HepG2 (cell line): ENCODE measurements around the gene SLC2A5. TPM values are rescaled to one million over a fixed set of nuclear protein-coding genes. Genes with fewer than 3 reads are reported as not detected.

Experiments
- CCDC6 ChIP-seq: sonication (generic); formaldehyde crosslinking; IDR thresholded peaks from 2 replicates; pipeline ENCODE4 v1.8.1; 2022; ENCODE audit warnings: mild to moderate bottlenecking, missing genetic modification reagents, moderate library complexity
- ETS1 ChIP-seq: sonication (generic); formaldehyde crosslinking; IDR thresholded peaks from 2 replicates; pipeline ENCODE4 v1.4.0; 2020; ENCODE audit warnings: missing genetic modification reagents
- ETV5 ChIP-seq: IDR thresholded peaks from 2 replicates; pipeline ENCODE4 v1.6.1; 2018; ENCODE audit warnings: missing biosample characterization, missing genetic modification reagents, inconsistent platforms, borderline replicate concordance
- GABPB1 ChIP-seq: IDR thresholded peaks from 2 replicates; pipeline ENCODE4 v1.6.1; 2016; ENCODE audit warnings: mild to moderate bottlenecking, missing genetic modification reagents, moderate library complexity, missing compliant biosample characterization
- GPN1 ChIP-seq: sonication (generic); formaldehyde crosslinking; IDR thresholded peaks from 2 replicates; pipeline ENCODE4 v1.5.1; 2020; ENCODE audit warnings: missing genetic modification reagents, borderline replicate concordance
- GTF2F1 ChIP-seq: fragments of 150-350 bp; IDR thresholded peaks from 2 replicates; pipeline ENCODE4 v1.6.1; 2014; ENCODE audit warnings: low read length
- MEIS1 ChIP-seq: sonication (generic); formaldehyde crosslinking; IDR thresholded peaks from 2 replicates; pipeline ENCODE4 v1.9.0; 2021; ENCODE audit warnings: mild to moderate bottlenecking, missing genetic modification reagents, moderate library complexity, borderline replicate concordance
- PAF1 ChIP-seq: IDR thresholded peaks from 2 replicates; pipeline ENCODE4 v1.6.1; 2016; ENCODE audit warnings: missing genetic modification reagents, missing compliant biosample characterization
- RAD51 ChIP-seq: fragments of 450-650 bp; IDR thresholded peaks from 2 replicates; pipeline ENCODE4 v1.6.1; 2016; ENCODE audit warnings: borderline replicate concordance
- REL ChIP-seq: sonication (generic); formaldehyde crosslinking; conservative IDR thresholded peaks from 2 replicates; pipeline ENCODE4 v1.8.0; 2022; ENCODE audit warnings: mild to moderate bottlenecking, missing genetic modification reagents, moderate library complexity
- SRF ChIP-seq: IDR thresholded peaks from 2 replicates; pipeline ENCODE4 v1.6.1; 2011; ENCODE audit warnings: mild to moderate bottlenecking, low read depth, low read length, moderate library complexity
- SRSF9 ChIP-seq: fragments of 200-400 bp; formaldehyde crosslinking; IDR thresholded peaks from 2 replicates; pipeline ENCODE4 v1.6.1; 2018; ENCODE audit warnings: borderline replicate concordance, mild to moderate bottlenecking, low read depth, low read length; ENCODE audit not compliant: insufficient read depth, poor library complexity, severe bottlenecking
- ZNF143 ChIP-seq: sonication (generic); formaldehyde crosslinking; IDR thresholded peaks from 2 replicates; pipeline ENCODE4 v1.4.0; 2020; ENCODE audit warnings: missing genetic modification reagents
- ZNF44 ChIP-seq: sonication (generic); formaldehyde crosslinking; IDR thresholded peaks from 2 replicates; pipeline ENCODE4 v1.5.1; 2020; ENCODE audit warnings: mild to moderate bottlenecking, missing genetic modification reagents
- ZNF740 ChIP-seq: sonication (generic); formaldehyde crosslinking; IDR thresholded peaks from 2 replicates; pipeline ENCODE4 v1.4.0; 2020; ENCODE audit warnings: missing genetic modification reagents
- polyA plus RNA-seq, 8 experiments: library from polyadenylated mRNA; depleted of rRNA in 3 of 8; stranded (reverse) in 7 of 8; unstranded in 1 of 8; fragments of >200 nt; fragmentation: Illumina TruSeq in 4 of 8; extraction: Trizol in 4 of 8; gene quantifications; 2 replicates each; pipeline versions ENCODE4 v1.2.1 to v1.2.3, GENCODE V29; 2011 to 2016; ENCODE audit warnings: low read depth in 4 of 8, missing spikeins in 1 of 8, mixed read lengths in 1 of 8; ENCODE audit not compliant: insufficient read depth in 1 of 8
- total RNA-seq, 5 experiments: library from RNA; depleted of rRNA; stranded (reverse); fragments of >200 nt; fragmentation: Illumina TruSeq; extraction: Trizol; gene quantifications; 2 replicates each; pipeline ENCODE4 v1.2.3, GENCODE V29; 2016; ENCODE audit warnings: low read depth in 1 of 5
- TF ChIP-seq, protein P1 (sequence below): sonication (generic); formaldehyde crosslinking; IDR thresholded peaks from 2 replicates; pipeline ENCODE4 v1.4.0; 2020; ENCODE audit warnings: missing genetic modification reagents
- TF ChIP-seq, protein P2 (sequence below): IDR thresholded peaks from 2 replicates; pipeline ENCODE4 v1.6.1; 2016; ENCODE audit warnings: missing biosample characterization, missing genetic modification reagents, low read depth
- TF ChIP-seq, protein P3 (sequence below): sonication (generic); formaldehyde crosslinking; IDR thresholded peaks from 2 replicates; pipeline ENCODE4 v1.4.0; 2020; ENCODE audit warnings: missing genetic modification reagents

SLC2A5 gene
- total and polyA plus RNA-seq, 2 of the 13 experiments (the other 11 are each of a cell fraction or from before 2014, with no cell fraction given): 0.04 to 0.54 TPM

GRCh38 chr1:8989821-8990220 lies 79.6 kb downstream of the SLC2A5 start (continued):
- TF ChIP-seq, protein P1, sequence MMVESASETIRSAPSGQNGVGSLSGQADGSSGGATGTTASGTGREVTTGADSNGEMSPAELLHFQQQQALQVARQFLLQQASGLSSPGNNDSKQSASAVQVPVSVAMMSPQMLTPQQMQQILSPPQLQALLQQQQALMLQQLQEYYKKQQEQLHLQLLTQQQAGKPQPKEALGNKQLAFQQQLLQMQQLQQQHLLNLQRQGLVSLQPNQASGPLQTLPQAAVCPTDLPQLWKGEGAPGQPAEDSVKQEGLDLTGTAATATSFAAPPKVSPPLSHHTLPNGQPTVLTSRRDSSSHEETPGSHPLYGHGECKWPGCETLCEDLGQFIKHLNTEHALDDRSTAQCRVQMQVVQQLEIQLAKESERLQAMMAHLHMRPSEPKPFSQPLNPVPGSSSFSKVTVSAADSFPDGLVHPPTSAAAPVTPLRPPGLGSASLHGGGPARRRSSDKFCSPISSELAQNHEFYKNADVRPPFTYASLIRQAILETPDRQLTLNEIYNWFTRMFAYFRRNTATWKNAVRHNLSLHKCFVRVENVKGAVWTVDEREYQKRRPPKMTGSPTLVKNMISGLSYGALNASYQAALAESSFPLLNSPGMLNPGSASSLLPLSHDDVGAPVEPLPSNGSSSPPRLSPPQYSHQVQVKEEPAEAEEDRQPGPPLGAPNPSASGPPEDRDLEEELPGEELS (CRISPR knock-in tag): no peak
- TF ChIP-seq ETV5 (CRISPR knock-in tag): no peak; the same call in 1 of the 2 replicates
- no peak for TF ChIP-seq SRF
- no peak for TF ChIP-seq SRSF9
- no peak for TF ChIP-seq ETS1
- TF ChIP-seq ZNF143 (CRISPR knock-in tag): no peak
- no peak for TF ChIP-seq RAD51
- TF ChIP-seq, protein P2, sequence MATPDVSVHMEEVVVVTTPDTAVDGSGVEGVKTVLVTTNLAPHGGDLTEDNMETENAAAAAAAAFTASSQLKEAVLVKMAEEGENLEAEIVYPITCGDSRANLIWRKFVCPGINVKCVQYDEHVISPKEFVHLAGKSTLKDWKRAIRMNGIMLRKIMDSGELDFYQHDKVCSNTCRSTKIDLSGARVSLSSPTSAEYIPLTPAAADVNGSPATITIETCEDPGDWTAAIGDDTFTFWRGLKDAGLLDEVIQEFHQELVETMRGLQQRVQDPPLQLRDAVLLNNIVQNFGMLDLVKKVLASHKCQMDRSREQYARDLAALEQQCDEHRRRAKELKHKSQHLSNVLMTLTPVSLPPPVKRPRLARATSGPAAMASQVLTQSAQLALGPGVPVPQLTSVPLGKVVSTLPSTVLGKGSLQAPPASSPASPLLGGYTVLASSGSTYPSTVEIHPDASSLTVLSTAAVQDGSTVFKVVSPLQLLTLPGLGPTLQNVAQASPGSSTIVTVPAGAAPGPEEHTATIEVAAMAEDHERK: no peak
- TF ChIP-seq ZNF740 (CRISPR knock-in tag): no peak
- TF ChIP-seq GTF2F1: no peak
- no peak for TF ChIP-seq MEIS1 (CRISPR knock-in tag)
- no peak for TF ChIP-seq REL
- no peak for TF ChIP-seq PAF1 (CRISPR knock-in tag)
- TF ChIP-seq GABPB1 (CRISPR knock-in tag): no peak
- no peak for TF ChIP-seq ZNF44 (CRISPR knock-in tag)
- TF ChIP-seq, protein P3, sequence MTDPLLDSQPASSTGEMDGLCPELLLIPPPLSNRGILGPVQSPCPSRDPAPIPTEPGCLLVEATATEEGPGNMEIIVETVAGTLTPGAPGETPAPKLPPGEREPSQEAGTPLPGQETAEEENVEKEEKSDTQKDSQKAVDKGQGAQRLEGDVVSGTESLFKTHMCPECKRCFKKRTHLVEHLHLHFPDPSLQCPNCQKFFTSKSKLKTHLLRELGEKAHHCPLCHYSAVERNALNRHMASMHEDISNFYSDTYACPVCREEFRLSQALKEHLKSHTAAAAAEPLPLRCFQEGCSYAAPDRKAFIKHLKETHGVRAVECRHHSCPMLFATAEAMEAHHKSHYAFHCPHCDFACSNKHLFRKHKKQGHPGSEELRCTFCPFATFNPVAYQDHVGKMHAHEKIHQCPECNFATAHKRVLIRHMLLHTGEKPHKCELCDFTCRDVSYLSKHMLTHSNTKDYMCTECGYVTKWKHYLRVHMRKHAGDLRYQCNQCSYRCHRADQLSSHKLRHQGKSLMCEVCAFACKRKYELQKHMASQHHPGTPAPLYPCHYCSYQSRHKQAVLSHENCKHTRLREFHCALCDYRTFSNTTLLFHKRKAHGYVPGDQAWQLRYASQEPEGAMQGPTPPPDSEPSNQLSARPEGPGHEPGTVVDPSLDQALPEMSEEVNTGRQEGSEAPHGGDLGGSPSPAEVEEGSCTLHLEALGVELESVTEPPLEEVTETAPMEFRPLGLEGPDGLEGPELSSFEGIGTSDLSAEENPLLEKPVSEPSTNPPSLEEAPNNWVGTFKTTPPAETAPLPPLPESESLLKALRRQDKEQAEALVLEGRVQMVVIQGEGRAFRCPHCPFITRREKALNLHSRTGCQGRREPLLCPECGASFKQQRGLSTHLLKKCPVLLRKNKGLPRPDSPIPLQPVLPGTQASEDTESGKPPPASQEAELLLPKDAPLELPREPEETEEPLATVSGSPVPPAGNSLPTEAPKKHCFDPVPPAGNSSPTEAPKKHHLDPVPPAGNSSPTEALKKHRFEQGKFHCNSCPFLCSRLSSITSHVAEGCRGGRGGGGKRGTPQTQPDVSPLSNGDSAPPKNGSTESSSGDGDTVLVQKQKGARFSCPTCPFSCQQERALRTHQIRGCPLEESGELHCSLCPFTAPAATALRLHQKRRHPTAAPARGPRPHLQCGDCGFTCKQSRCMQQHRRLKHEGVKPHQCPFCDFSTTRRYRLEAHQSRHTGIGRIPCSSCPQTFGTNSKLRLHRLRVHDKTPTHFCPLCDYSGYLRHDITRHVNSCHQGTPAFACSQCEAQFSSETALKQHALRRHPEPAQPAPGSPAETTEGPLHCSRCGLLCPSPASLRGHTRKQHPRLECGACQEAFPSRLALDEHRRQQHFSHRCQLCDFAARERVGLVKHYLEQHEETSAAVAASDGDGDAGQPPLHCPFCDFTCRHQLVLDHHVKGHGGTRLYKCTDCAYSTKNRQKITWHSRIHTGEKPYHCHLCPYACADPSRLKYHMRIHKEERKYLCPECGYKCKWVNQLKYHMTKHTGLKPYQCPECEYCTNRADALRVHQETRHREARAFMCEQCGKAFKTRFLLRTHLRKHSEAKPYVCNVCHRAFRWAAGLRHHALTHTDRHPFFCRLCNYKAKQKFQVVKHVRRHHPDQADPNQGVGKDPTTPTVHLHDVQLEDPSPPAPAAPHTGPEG (CRISPR knock-in tag): no peak
- TF ChIP-seq CCDC6 (CRISPR knock-in tag): no peak
- TF ChIP-seq GPN1 (CRISPR knock-in tag): no peak
